Type B pancreatic cell (in vitro differentiated cells): Measurements from ENCODE around the gene GLRX. TPM values are rescaled to one million over a fixed set of nuclear protein-coding genes. Genes with fewer than 3 reads are reported as not detected.

Source experiments
- DNase-seq: peaks from one replicate; pipeline ENCODE4 v3.0.0; 2021; ENCODE audit warnings: mixed read lengths; ENCODE audit not compliant: unreplicated experiment; ENCODE audit errors: extremely low spot score
- H3K27ac Mint-ChIP-seq: 2 replicates; pipeline ENCODE4 v1.8.0; 2021; ENCODE audit warnings: mild to moderate bottlenecking, mixed read lengths
- H3K27me3 Mint-ChIP-seq: 2 replicates; pipeline ENCODE4 v1.8.0; 2021; ENCODE audit warnings: mixed read lengths
- H3K36me3 Mint-ChIP-seq: 2 replicates; pipeline ENCODE4 v1.8.0; 2021; ENCODE audit warnings: mixed read lengths
- H3K4me1 Mint-ChIP-seq: one replicate; pipeline ENCODE4 v1.8.0; 2021; ENCODE audit warnings: mixed read lengths; ENCODE audit not compliant: unreplicated experiment
- H3K4me3 Mint-ChIP-seq: 2 replicates; pipeline ENCODE4 v1.8.0; 2021; ENCODE audit warnings: mild to moderate bottlenecking, mixed read lengths
- H3K9me3 Mint-ChIP-seq: 2 replicates; pipeline ENCODE4 v1.8.0; 2021; ENCODE audit warnings: mixed read lengths
- total RNA-seq: library from RNA; stranded (reverse); gene quantifications from 2 replicates; pipeline ENCODE4 v1.2.1, GENCODE V29; 2021; ENCODE audit warnings: low replicate concordance
- TF ChIP-seq, protein P1 (sequence below): fragments of 200-600 bp; sonication (generic); conservative IDR thresholded peaks from 2 replicates; pipeline ENCODE4 v1.5.0; 2021; ENCODE audit warnings: antibody characterized with exemption, mild to moderate bottlenecking

Gene GLRX
- total RNA-seq, 1 donor from 2014 or later: 18.7 TPM

DNA sequence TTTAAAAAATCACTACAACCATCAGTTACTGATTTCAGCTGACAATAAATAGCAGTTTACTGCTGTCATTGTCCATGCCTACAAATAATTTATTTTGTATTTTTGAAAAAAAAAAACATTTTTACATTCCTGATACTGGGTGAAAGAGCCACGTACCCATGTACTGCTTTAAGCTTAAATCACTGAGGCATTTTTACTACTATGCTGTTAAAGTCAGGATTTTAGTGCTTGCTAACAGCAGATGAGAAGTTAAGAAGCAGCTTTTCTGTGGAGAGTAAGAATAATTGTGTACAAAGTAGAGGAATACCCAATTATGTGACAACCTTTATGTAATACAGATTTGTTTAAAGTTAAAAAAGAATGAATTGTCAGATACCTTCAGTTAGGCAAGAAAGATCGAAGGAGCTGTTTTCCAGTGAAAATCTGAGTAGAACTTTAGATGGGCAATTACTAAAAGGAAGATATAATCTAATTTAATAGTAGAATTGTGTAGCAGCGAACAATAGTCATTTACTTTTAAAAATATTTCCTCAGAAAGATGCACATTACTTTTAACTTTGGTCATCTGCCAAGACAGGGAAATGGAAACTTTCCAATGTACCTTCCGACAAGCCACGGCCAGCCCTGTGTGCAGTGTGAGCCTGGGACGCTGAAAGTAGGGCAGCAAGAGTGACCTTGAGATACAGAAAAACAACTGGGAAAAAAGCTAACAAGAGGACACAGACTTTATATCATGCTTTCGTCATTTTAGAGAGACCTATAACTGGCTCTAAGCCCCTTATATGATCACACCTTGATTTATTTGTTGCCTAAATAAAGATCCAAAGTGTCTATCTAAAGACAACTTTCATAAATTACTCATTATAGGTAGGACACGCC, 51.5 kb downstream of the GLRX start:
- TF ChIP-seq, protein P1, sequence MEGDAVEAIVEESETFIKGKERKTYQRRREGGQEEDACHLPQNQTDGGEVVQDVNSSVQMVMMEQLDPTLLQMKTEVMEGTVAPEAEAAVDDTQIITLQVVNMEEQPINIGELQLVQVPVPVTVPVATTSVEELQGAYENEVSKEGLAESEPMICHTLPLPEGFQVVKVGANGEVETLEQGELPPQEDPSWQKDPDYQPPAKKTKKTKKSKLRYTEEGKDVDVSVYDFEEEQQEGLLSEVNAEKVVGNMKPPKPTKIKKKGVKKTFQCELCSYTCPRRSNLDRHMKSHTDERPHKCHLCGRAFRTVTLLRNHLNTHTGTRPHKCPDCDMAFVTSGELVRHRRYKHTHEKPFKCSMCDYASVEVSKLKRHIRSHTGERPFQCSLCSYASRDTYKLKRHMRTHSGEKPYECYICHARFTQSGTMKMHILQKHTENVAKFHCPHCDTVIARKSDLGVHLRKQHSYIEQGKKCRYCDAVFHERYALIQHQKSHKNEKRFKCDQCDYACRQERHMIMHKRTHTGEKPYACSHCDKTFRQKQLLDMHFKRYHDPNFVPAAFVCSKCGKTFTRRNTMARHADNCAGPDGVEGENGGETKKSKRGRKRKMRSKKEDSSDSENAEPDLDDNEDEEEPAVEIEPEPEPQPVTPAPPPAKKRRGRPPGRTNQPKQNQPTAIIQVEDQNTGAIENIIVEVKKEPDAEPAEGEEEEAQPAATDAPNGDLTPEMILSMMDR: no peak
- Mint-ChIP-seq H3K27ac (no peak overlapping the region), H3K4me3 (no peak overlapping the region), H3K9me3 (no peaks in the 10 kb centered on the region), H3K36me3 (peaks cover 19% of the 10 kb centered on the region), H3K27me3 (no peaks in the 10 kb centered on the region), H3K4me1 (no peaks in the 10 kb centered on the region)
- DNase-seq: no peak

DNA sequence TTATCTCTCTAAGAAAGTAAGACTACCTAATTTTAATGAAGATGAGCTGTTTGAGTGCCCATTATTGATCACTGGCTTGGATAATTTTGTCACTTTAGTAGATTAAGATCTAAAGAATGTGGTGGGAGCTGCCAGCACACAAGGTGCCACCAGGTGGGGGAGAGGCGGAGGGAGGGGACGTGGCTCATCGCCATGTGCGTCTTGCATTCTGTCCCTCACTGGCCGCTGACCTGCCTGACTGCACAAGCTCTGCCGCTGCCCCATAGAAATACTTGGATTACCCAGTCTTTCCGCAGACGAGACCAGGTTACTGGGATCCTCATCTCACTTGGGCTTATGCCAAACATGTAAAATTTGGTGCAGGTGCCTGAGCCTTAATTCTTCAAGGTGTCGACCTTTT, 53.8 kb downstream of the GLRX start:
- DNase-seq: no peak
- H3K4me1 Mint-ChIP-seq: no peaks in the 10 kb centered on the region
- no peaks in the 10 kb centered on the region for H3K9me3 Mint-ChIP-seq
- peaks cover 26% of the 10 kb centered on the region for H3K36me3 Mint-ChIP-seq
- H3K4me3 Mint-ChIP-seq: no peak overlapping the region
- no peak overlapping the region for H3K27ac Mint-ChIP-seq
- TF ChIP-seq, protein P1: no peak
- no peaks in the 10 kb centered on the region for H3K27me3 Mint-ChIP-seq

DNA sequence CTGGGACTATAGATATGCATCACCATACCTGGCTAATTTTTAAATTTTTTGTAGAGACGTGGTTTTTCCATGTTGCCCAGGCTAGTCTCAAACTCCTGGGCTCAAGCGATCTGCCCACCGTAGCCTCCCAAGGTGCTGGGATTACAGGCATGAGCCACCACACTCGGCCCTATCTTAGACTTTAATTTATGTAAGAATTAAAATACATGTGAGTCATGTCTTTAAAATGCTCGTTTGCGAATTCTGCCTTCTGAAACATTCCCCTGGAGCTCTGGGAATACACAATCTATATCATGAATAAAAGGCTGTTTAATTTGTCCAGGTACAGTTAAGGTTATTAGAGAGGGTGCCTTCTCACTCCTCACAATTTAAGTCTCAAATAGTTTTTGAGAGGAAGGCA, 58.6 kb downstream of the GLRX start:
- no peak overlapping the region for H3K4me3 Mint-ChIP-seq
- H3K9me3 Mint-ChIP-seq: no peaks in the 10 kb centered on the region
- H3K27ac Mint-ChIP-seq: no peak overlapping the region
- H3K36me3 Mint-ChIP-seq: peaks cover 15% of the 10 kb centered on the region
- TF ChIP-seq, protein P1: no peak
- DNase-seq: no peak
- peaks cover 21% of the 10 kb centered on the region for H3K4me1 Mint-ChIP-seq
- no peaks in the 10 kb centered on the region for H3K27me3 Mint-ChIP-seq

Other genes starting within 250 kb of the GLRX start
- gene GPR150, start 202.6 kb downstream of the GLRX start, total RNA-seq: not detected in 2 replicates
- gene RFESD, start 175.9 kb downstream of the GLRX start, total RNA-seq: 1.6 and 2.5 TPM in 2 replicates
- 0.29 TPM in 2 replicates for gene SPATA9, start 139.7 kb downstream of the GLRX start, total RNA-seq
- gene RHOBTB3, start 91.4 kb downstream of the GLRX start, total RNA-seq: 41.7 and 76.3 TPM in 2 replicates
- gene ELL2, start 139.1 kb upstream of the GLRX start, total RNA-seq: 33.9 and 55.3 TPM in 2 replicates